Measurements from ENCODE around the gene MC1R.
"Not testable (repeated sequence)": the region's sequence is repeated elsewhere in the genome, so short reads cannot be mapped to it uniquely, and the experiment has no call there.

Gene MC1R

GRCh38 chr16:89918453-89919347, at the start of gene MC1R:
Gene MC1R (plus strand): TSS chr16:89918862. CDS start chr16:89919259, 397 bp downstream.
- no peak for DNase-seq

GRCh38 chr16:89869911-89870310, 48.8 kb upstream of the MC1R start:
- no peak for DNase-seq

- no peak for DNase-seq
These were observed 48.2 kb upstream of the MC1R start for GRCh38 chr16:89870440-89870839.

- DNase-seq: no peak
These were observed 46.8 kb upstream of the MC1R start for GRCh38 chr16:89871895-89872294.

GRCh38 chr16:89873109-89873971, 45.3 kb upstream of the MC1R start, which contains the start of gene TCF25:
Gene TCF25 (plus strand): TSS chr16:89873592. CDS start chr16:89873668, 76 bp downstream.
- no peak for DNase-seq

- DNase-seq: no peak
These were observed 44.5 kb upstream of the MC1R start for GRCh38 chr16:89873972-89874689.

- not testable (repeated sequence) for DNase-seq
These were observed 39.5 kb upstream of the MC1R start for GRCh38 chr16:89879123-89879522.

GRCh38 chr16:89880477-89881367, 37.9 kb upstream of the MC1R start:
- DNase-seq: no peak

- DNase-seq: no peak
These were observed 37.3 kb upstream of the MC1R start for GRCh38 chr16:89881368-89881730.

- no peak for DNase-seq
These were observed 35.2 kb upstream of the MC1R start for GRCh38 chr16:89883346-89884040.

GRCh38 chr16:89884041-89884421, 34.6 kb upstream of the MC1R start:
- no peak for DNase-seq

- no peak for DNase-seq
These were observed 31.4 kb upstream of the MC1R start for GRCh38 chr16:89887243-89887642.

GRCh38 chr16:89890200-89890599, 28.5 kb upstream of the MC1R start:
- no peak for DNase-seq

GRCh38 chr16:89890886-89891657, 27.6 kb upstream of the MC1R start:
- no peak for DNase-seq

- DNase-seq: no peak
These were observed 26.5 kb upstream of the MC1R start for GRCh38 chr16:89892055-89892630.

- DNase-seq: no peak
These were observed 26.0 kb upstream of the MC1R start for GRCh38 chr16:89892635-89893034.

GRCh38 chr16:89893642-89894548, 24.8 kb upstream of the MC1R start:
- no peak for DNase-seq

- DNase-seq: no peak
These were observed 23.0 kb upstream of the MC1R start for GRCh38 chr16:89895482-89896250.

Data from NCI-H2081 treated with DMSO at 0.1 percent for 48 hours (cell line).